Measurements from ENCODE around the gene PSPC1.
"Not testable (repeated sequence)": the region's sequence is repeated elsewhere in the genome, so short reads cannot be mapped to it uniquely, and the experiment has no call there.

The PSPC1 gene

GRCh38 chr13:19782727-19783682, at the start of gene PSPC1:
Gene PSPC1, minus strand, starts transcription at chr13:19782945. Its CDS starts 188 bp downstream, at chr13:19782757.
- peak; percentile 92 for DNase-seq

GRCh38 chr13:19822673-19823072, 39.9 kb upstream of the PSPC1 start:
- DNase-seq: no peak

- no peak for DNase-seq
These were observed 35.6 kb upstream of the PSPC1 start for GRCh38 chr13:19818223-19818842.

DNA sequence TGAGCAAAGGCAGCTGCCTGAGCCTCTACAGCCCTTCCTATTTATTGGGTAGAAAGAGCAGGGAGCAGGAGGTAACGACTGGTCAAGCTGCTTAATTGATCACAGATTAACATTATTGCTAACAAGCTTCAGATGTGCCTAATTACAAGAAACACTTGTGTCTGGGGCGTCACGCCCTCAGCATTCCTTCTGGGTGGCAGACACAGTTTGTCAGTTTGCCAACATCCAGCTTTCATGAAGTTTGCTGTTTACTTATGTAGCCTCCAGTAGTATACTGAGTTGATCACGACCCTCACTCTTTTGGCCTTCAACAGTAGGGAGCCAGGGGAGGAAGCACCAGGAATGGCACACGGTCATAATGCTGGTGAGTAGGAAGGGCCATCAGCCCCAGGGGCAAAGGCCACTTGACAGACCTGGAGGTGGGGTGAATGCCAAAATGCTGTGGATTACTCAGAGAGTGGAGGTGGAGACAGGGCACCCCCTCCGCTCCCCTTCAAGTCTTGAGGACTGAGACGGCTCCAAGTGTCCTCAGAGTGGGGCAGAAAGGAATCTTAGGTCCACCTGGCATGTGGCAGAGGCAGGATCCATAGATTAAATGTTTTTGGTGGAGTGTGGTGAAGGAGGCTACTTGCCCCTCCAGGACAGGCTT, 34.9 kb upstream of the PSPC1 start:
- no peak for DNase-seq

DNA sequence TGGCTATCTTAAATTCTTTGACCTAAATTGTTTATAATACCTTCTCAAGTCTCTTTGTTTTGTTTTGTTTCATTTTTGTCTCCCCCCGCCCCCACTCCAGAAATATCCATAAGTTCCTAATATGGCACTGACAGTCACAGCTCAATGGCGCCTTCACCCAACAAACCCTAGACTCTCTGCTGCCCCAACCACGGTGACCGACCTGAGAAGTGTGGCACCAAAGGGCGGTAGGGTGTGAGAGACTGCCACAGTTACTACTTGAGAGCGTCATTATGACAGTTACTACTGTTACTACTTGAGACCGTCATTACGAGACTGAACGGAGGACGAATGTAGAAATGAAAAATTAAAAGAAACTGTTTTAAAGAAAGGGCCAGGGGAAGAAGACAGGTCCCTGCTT, 34.4 kb upstream of the PSPC1 start:
- DNase-seq: no peak

GRCh38 chr13:19815842-19816241, 33.1 kb upstream of the PSPC1 start:
- not testable (repeated sequence) for DNase-seq

- no peak for DNase-seq
These were observed 28.5 kb upstream of the PSPC1 start for GRCh38 chr13:19810996-19811881.

- DNase-seq: no peak
These were observed 27.4 kb upstream of the PSPC1 start for GRCh38 chr13:19810151-19810550.

- DNase-seq: no peak
These were observed 23.0 kb upstream of the PSPC1 start for GRCh38 chr13:19805765-19806164.

DNA sequence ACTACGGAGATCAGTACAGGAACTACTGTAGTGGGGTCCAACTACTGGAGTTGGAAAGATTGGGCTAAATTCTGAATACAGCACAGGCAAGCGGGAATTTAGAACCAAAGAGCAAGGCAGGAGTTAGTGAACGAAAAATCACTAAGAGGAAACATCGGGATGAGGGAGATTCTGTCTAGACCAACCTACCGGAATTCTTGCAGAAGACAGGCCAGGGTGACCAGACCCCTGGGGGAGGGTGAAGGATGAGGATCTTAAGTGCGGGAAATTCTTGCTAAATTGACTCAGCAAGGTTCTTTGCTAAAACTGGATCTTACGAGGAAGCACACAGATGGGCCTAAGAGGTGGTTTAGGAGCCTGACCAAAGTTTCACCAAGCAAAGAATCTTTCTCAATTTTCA, 13.2 kb upstream of the PSPC1 start:
- no peak for DNase-seq

DNA sequence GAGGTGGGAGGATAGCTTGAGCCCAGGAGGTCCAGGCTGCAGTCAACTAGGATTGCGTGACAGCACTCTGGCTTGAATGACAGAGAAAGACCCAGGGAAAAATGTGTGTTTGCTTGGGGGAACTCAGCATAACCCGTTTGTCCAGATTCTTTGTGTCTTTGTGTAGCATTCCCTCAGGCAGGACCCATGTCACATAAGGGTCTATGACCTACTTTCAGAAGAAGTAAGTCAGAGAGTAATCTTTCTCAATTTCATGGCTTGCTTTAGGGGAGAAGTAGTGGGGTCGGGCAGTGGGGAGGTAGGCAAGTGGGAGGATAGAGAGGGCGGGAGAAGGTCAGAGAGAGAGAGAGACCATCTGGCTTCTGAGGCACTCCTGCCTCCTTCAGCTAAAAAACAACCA, 11.9 kb upstream of the PSPC1 start:
- no peak for DNase-seq

DNA sequence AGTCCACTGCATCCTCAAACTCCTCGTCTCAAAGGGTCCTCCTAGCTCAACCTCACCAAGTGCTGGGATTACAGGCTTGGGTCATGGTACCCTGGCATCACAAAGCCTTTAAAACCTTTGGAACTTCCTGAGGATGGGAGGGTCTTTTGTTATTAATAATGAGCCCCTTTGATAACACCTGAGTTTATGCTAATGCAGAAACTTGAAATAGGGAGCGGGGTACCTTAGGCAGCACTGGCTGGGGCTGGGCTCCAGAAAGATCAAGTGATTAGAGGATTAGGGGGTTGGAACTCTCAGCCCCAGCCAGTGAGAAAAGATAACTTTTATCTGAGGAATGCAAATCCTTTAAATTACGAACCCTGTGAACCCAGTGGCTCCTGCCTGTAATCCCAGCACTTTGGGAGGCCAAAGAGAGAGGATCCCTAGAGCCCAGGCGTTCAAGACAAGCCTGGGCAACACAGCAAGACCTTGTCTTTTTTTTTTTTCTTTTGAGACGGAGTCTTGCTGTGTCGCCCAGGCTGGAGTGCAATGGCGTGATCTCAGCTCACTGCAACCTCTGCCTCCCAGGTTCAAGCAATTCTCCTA, 9.3 kb upstream of the PSPC1 start:
- no peak for DNase-seq

DNA sequence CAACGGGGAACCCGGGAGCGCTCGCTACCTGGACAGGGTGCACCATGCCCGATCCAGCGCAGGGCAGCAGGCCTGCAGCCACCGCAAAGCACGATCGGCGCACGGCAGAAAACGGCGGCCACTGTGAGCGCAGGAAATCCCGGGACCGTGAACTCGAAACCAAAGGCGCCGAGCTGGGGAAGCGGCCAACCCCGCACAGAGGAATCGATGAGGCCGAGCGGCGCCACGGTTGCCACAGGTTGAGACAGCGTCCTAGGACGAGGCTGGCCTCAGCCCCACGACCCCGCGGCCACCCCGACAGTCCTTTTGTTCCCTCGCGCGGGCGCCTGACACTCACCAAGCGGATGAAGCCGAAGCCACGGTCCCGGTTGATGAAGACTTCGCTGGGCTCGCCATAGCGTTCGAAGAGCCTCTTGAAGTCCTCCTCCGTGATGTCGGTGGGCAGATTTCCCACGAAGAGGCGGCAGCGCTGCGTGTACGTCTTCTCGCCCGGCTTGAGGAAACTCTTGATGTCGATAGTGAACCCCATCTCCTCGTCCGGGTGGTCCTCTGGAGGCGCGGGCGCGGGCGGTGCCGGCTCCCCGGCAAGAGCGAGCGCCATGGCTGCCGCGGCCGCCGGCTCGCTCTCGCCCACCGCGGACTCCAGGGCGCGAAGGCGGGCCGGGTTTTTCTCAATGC, 557 bp downstream of the PSPC1 start:
- peak; percentile 48 for DNase-seq

- DNase-seq: no peak
These were observed 1.2 kb downstream of the PSPC1 start for GRCh38 chr13:19781526-19781925.

GRCh38 chr13:19780753-19781418, 1.9 kb downstream of the PSPC1 start:
- not testable (repeated sequence) for DNase-seq

- no peak for DNase-seq
These were observed 10.4 kb downstream of the PSPC1 start for GRCh38 chr13:19772306-19772705.

GRCh38 chr13:19769854-19770253, 12.9 kb downstream of the PSPC1 start:
- DNase-seq: no peak

- no peak for DNase-seq
These were observed 14.8 kb downstream of the PSPC1 start for GRCh38 chr13:19767966-19768365.

DNA sequence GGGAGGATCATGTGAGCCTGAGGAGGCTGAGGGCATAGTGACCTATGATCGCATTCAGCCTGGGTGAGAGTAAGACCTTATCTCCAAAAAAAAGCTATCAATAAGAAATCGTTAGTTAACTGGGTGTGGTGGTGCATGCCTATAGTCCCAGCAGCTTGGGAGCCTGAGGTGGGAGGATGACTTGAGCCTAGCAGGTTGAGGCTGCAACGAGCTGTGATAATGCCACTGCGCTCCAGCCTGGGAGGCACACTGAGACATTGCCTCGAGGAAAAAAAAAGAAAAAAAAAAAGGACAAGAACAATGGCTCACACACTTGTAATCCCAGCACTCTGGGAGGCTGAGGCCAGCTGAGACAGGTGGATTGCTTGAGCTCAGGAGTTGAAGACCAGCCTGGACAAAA, 16.2 kb downstream of the PSPC1 start:
- DNase-seq: no peak

- DNase-seq: no peak
These were observed 18.5 kb downstream of the PSPC1 start for GRCh38 chr13:19764237-19764636.

DNA sequence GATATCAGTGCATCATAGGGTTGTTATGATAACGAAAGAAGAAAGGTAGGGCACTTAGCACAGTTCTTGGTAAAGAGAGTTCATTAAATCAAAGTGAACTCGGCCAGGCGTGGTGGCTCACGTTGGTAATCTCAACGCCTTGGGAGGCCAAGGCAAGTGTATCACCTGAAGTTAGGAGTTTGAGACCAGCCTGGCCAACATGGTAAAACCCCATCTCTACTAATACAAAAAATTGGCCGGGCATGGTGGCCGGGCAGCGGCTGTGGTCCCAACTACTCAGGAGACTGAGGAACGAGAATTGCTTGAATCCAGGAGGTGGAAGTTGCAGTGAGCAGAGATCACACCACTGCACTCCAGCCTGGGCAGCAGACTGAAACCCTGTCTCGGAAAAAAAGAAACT, 19.1 kb downstream of the PSPC1 start:
- no peak for DNase-seq
